Cardiac fibroblast (primary cell): ENCODE data around the gene CLP1.
"Not testable (repeated sequence)": the region's sequence is repeated elsewhere in the genome, so short reads cannot be mapped to it uniquely, and the experiment has no call there.

ENCODE experiments used
- DNase-seq, 2 donors: peaks; one replicate each; pipeline versions ENCODE4 v3.0.0 to v3.0.0-alpha.2; 2010; ENCODE audit warnings: low read depth in 2 of 2
- H3K4me3 ChIP-seq, 2 donors: replicated peaks in 1 of 2; 1 replicate in 1 of 2; 2 replicates in 1 of 2; pipeline ENCODE4 v1.5.1; 2011; ENCODE audit warnings: low read depth in 2 of 2, low read length in 2 of 2, mild to moderate bottlenecking in 2 of 2, moderate library complexity in 1 of 2
- CTCF ChIP-seq: IDR thresholded peaks from one replicate; pipeline ENCODE4 v1.5.1; 2011; ENCODE audit warnings: low read depth, mild to moderate bottlenecking, low read length, inconsistent platforms

CLP1 gene

GRCh38 chr11:57668434-57668782 is 10.8 kb downstream of the CLP1 start:
- no peak for TF ChIP-seq CTCF
- peak overlapping the region; percentile 96 to 98 for H3K4me3 ChIP-seq
- no peak for DNase-seq

GRCh38 chr11:57674251-57674650 is 16.7 kb downstream of the CLP1 start:
- TF ChIP-seq CTCF: no peak
- no peak overlapping the region for H3K4me3 ChIP-seq
- no peak for DNase-seq

- no peak overlapping the region for H3K4me3 ChIP-seq
- no peak for TF ChIP-seq CTCF
- no peak for DNase-seq
These were observed 17.8 kb downstream of the CLP1 start for GRCh38 chr11:57675176-57675941.

- no peak for TF ChIP-seq CTCF
- no peak overlapping the region for H3K4me3 ChIP-seq
- DNase-seq: no peak
These were observed 21.8 kb downstream of the CLP1 start for GRCh38 chr11:57679396-57679795.

GRCh38 chr11:57680552-57680874 is 23.0 kb downstream of the CLP1 start:
- no peak for TF ChIP-seq CTCF
- DNase-seq: peak; percentile 45 to 49
- H3K4me3 ChIP-seq: no peak overlapping the region

GRCh38 chr11:57681168-57681567 is 23.6 kb downstream of the CLP1 start:
- TF ChIP-seq CTCF: no peak
- DNase-seq: no peak
- H3K4me3 ChIP-seq: no peak overlapping the region

GRCh38 chr11:57690474-57690873 is 32.9 kb downstream of the CLP1 start:
- not testable (repeated sequence) for H3K4me3 ChIP-seq, DNase-seq
